ENCODE measurements around the gene KCTD16.

KCTD16 gene

GRCh38 chr5:144531188-144531587 is 360.5 kb downstream of the KCTD16 start:
- DNase-seq (ENCODE audit: low read depth) = no peak
